ENCODE measurements around the gene RNLS.
"Not testable (repeated sequence)": the region's sequence is repeated elsewhere in the genome, so short reads cannot be mapped to it uniquely, and the experiment has no call there.

The RNLS gene

GRCh38 chr10:88343761-88344484 is 239.2 kb downstream of the RNLS start:
- no peak for DNase-seq (ENCODE audit: low spot score)

GRCh38 chr10:88342733-88343310 is 240.3 kb downstream of the RNLS start:
- no peak for DNase-seq (ENCODE audit: low spot score)

GRCh38 chr10:88337134-88337533 is 246.0 kb downstream of the RNLS start:
- no peak for DNase-seq (ENCODE audit: low spot score)

GRCh38 chr10:88336334-88336733 is 246.8 kb downstream of the RNLS start:
- DNase-seq (ENCODE audit: low spot score), result no peak

- DNase-seq (ENCODE audit: low spot score), result no peak
These were observed 249.9 kb downstream of the RNLS start for GRCh38 chr10:88333248-88333630.

- DNase-seq (ENCODE audit: low spot score), result no peak
These were observed 250.4 kb downstream of the RNLS start for GRCh38 chr10:88332503-88333247.

GRCh38 chr10:88330174-88330573 is 252.9 kb downstream of the RNLS start:
- DNase-seq (ENCODE audit: low spot score), result no peak

- no peak for DNase-seq (ENCODE audit: low spot score)
These were observed 260.6 kb downstream of the RNLS start for GRCh38 chr10:88322324-88323063.

- DNase-seq (ENCODE audit: low spot score), result no peak
These were observed 263.1 kb downstream of the RNLS start for GRCh38 chr10:88319960-88320517.

- no peak for DNase-seq (ENCODE audit: low spot score)
These were observed 264.3 kb downstream of the RNLS start for GRCh38 chr10:88318803-88319202.

GRCh38 chr10:88317099-88317498 is 266.0 kb downstream of the RNLS start:
- no peak for DNase-seq (ENCODE audit: low spot score)

- DNase-seq (ENCODE audit: low spot score), result no peak
These were observed 266.7 kb downstream of the RNLS start for GRCh38 chr10:88316292-88316861.

- no peak for DNase-seq (ENCODE audit: low spot score)
These were observed 267.4 kb downstream of the RNLS start for GRCh38 chr10:88315755-88316154.

- no peak for DNase-seq (ENCODE audit: low spot score)
These were observed 268.8 kb downstream of the RNLS start for GRCh38 chr10:88314362-88314761.

GRCh38 chr10:88313878-88314277 is 269.2 kb downstream of the RNLS start:
- no peak for DNase-seq (ENCODE audit: low spot score)

- DNase-seq (ENCODE audit: low spot score), result no peak
These were observed 270.3 kb downstream of the RNLS start for GRCh38 chr10:88312855-88313254.

- DNase-seq (ENCODE audit: low spot score), result no peak
These were observed 271.9 kb downstream of the RNLS start for GRCh38 chr10:88311264-88311663.

- DNase-seq (ENCODE audit: low spot score), result no peak
These were observed 273.8 kb downstream of the RNLS start for GRCh38 chr10:88309365-88309764.

- not testable (repeated sequence) for DNase-seq (ENCODE audit: low spot score)
These were observed 274.8 kb downstream of the RNLS start for GRCh38 chr10:88308361-88308760.

- no peak for DNase-seq (ENCODE audit: low spot score)
These were observed 283.3 kb downstream of the RNLS start for GRCh38 chr10:88299787-88300186.

GRCh38 chr10:88297103-88297502 is 286.0 kb downstream of the RNLS start:
- DNase-seq (ENCODE audit: low spot score), result no peak

Data from CD4-positive, alpha-beta T cell treated with Interleukin-6 at 100 ng/mL for 8 hours (primary cell).